Thoracic aorta (tissue), 2 donors: Measurements from ENCODE around the gene C10orf67. TPM values are rescaled to one million over a fixed set of nuclear protein-coding genes. Genes with fewer than 3 reads are reported as not detected.

Experiments
- ATAC-seq: fragments of 150-250 bp; one replicate; pipeline ENCODE4 v1.8.0; 2017; ENCODE audit warnings: low read depth; ENCODE audit not compliant: insufficient number of reproducible peaks, low FRiP score
- DNase-seq: peaks from one replicate; pipeline ENCODE4 v3.0.0-alpha.2; 2020; ENCODE audit warnings: low spot score
- H3K27ac ChIP-seq, 2 donors: fragments of 200-600 bp; sonication (generic); 1 replicate in 1 of 2; 2 replicates in 1 of 2; pipeline ENCODE4 v1.5.1; 2016; ENCODE audit warnings: mild to moderate bottlenecking in 2 of 2, moderate library complexity in 2 of 2
- H3K27me3 ChIP-seq: fragments of 200-600 bp; sonication (generic); replicated peaks from 2 replicates; pipeline ENCODE4 v1.6.0; 2016; ENCODE audit warnings: mild to moderate bottlenecking; ENCODE audit not compliant: insufficient read depth
- H3K36me3 ChIP-seq: fragments of 200-600 bp; sonication (generic); one replicate; pipeline ENCODE4 v1.5.1; 2016
- H3K4me1 ChIP-seq, 2 donors: fragments of 200-600 bp; sonication (generic); 1 replicate in 1 of 2; 2 replicates in 1 of 2; pipeline versions ENCODE4 v1.5.1 to v1.6.0; 2016; ENCODE audit warnings: low read depth in 2 of 2, mild to moderate bottlenecking in 1 of 2; ENCODE audit not compliant: control insufficient read depth in 1 of 2
- H3K4me3 ChIP-seq: fragments of 200-600 bp; sonication (generic); 2 replicates; pipeline ENCODE4 v1.5.1; 2016; ENCODE audit warnings: mild to moderate bottlenecking
- H3K9me3 ChIP-seq: fragments of 200-600 bp; sonication (generic); 2 replicates; pipeline ENCODE4 v1.5.1; 2016
- CTCF ChIP-seq: fragments of 200-600 bp; sonication (generic); IDR thresholded peaks from one replicate; pipeline ENCODE4 v1.5.1; 2019; ENCODE audit warnings: antibody characterized with exemption
- total RNA-seq, 2 donors: library from RNA; depleted of rRNA; stranded (reverse); fragments of >200 nt; gene quantifications; one replicate each; pipeline versions ENCODE4 v1.1.0 to v1.2.3, GENCODE V29; 2016

C10orf67 gene
- total RNA-seq, 2 donors from 2014 or later, result not detected

- TF ChIP-seq CTCF, result no peak
- DNase-seq (no peak), ATAC-seq (no peak)
- Histone ChIP-seq H3K4me3 (no peak overlapping the region), H3K4me1 (no peaks in the 10 kb centered on the region), H3K27ac (no peak overlapping the region), H3K36me3 (no peaks in the 10 kb centered on the region), H3K27me3 (no peaks in the 10 kb centered on the region), H3K9me3 (no peaks in the 10 kb centered on the region)
Measured at GRCh38 chr10:23157691-23158369, 186.8 kb downstream of the C10orf67 start.

- H3K27ac ChIP-seq, result no peak overlapping the region
- DNase-seq (no peak), ATAC-seq (no peak)
- H3K4me1 ChIP-seq, result no peaks in the 10 kb centered on the region
- no peaks in the 10 kb centered on the region for H3K27me3 ChIP-seq
- H3K4me3 ChIP-seq, result no peak overlapping the region
- H3K36me3 ChIP-seq, result no peaks in the 10 kb centered on the region
- no peak for TF ChIP-seq CTCF
- H3K9me3 ChIP-seq, result no peaks in the 10 kb centered on the region
Measured at GRCh38 chr10:23157239-23157681, 187.3 kb downstream of the C10orf67 start.

GRCh38 chr10:23156447-23157150 is 188.0 kb downstream of the C10orf67 start:
- H3K4me1 ChIP-seq, result no peaks in the 10 kb centered on the region
- no peaks in the 10 kb centered on the region for H3K36me3 ChIP-seq
- no peak overlapping the region for H3K27ac ChIP-seq
- H3K4me3 ChIP-seq, result no peak overlapping the region
- DNase-seq, result no peak
- no peaks in the 10 kb centered on the region for H3K27me3 ChIP-seq
- TF ChIP-seq CTCF, result no peak
- no peak for ATAC-seq
- H3K9me3 ChIP-seq, result no peaks in the 10 kb centered on the region

GRCh38 chr10:23155169-23155568 is 189.4 kb downstream of the C10orf67 start:
- Histone ChIP-seq H3K27me3 (no peaks in the 10 kb centered on the region), H3K36me3 (no peaks in the 10 kb centered on the region), H3K4me1 (no peaks in the 10 kb centered on the region), H3K27ac (no peak overlapping the region), H3K4me3 (no peak overlapping the region), H3K9me3 (no peaks in the 10 kb centered on the region)
- no peak for TF ChIP-seq CTCF
- DNase-seq (no peak), ATAC-seq (no peak)

Other genes with a start within 250 kb of the C10orf67 start
- 10 to 100 TPM; 21.3 to 39.5 TPM for gene MSRB2, start 249.2 kb downstream of the C10orf67 start, total RNA-seq
- not detected for gene PTF1A, start 152.5 kb downstream of the C10orf67 start, total RNA-seq
- gene OTUD1, start 94.3 kb upstream of the C10orf67 start, total RNA-seq, result 10 to 100 TPM; 13.3 to 17.3 TPM